ENCODE data around the gene TCAIM.

DNA sequence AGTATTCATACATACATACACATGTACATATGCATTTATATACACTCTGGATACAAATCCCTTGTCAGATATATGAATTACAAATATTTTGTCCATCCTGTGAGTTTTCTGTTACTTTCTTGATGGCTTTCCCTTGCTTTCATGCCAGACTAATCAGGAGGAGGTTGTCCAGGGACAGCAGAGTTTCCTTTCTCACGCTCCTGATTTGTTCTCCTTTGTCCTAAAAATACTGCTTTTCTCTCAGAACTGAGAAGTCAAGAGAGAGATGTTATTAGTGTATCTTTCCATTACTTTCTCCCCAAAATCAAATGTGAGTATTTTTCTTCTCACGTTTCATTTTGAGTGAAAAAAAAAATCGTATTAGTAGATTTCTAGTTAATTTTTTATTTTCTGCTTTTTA lies 12.1 kb upstream of the TCAIM start:
- TF ChIP-seq, protein P1, sequence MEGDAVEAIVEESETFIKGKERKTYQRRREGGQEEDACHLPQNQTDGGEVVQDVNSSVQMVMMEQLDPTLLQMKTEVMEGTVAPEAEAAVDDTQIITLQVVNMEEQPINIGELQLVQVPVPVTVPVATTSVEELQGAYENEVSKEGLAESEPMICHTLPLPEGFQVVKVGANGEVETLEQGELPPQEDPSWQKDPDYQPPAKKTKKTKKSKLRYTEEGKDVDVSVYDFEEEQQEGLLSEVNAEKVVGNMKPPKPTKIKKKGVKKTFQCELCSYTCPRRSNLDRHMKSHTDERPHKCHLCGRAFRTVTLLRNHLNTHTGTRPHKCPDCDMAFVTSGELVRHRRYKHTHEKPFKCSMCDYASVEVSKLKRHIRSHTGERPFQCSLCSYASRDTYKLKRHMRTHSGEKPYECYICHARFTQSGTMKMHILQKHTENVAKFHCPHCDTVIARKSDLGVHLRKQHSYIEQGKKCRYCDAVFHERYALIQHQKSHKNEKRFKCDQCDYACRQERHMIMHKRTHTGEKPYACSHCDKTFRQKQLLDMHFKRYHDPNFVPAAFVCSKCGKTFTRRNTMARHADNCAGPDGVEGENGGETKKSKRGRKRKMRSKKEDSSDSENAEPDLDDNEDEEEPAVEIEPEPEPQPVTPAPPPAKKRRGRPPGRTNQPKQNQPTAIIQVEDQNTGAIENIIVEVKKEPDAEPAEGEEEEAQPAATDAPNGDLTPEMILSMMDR (conservative IDR thresholded peaks at IDR 0.05; ENCODE audit: low read depth, low read length) = no peak
- TF ChIP-seq EZH2 (IDR thresholded peaks at IDR 0.05; ENCODE audit: low read length, unreplicated experiment) = no peak
- TF ChIP-seq EZH2phosphoT487 (IDR thresholded peaks at IDR 0.05; ENCODE audit: borderline replicate concordance, low read length) = no peak

Measured in PC-3 (cell line).